ENCODE data around the gene SCP2. TPM values are rescaled to one million over a fixed set of nuclear protein-coding genes. Genes with fewer than 3 reads are reported as not detected.
A peak's percentile ranks its signal among the peaks of the same experiment; 100 is the strongest.

SCP2 gene
- total RNA-seq, 1 donor from 2014 or later: 57.5 TPM

- H3K27ac Mint-ChIP-seq (ENCODE audit: unreplicated experiment): peak overlapping the region; percentile 68
- peaks cover 11% of the 10 kb centered on the region for H3K27me3 Mint-ChIP-seq (ENCODE audit: unreplicated experiment)
- H3K4me3 Mint-ChIP-seq (ENCODE audit: unreplicated experiment): no peak overlapping the region
- peaks cover 10% of the 10 kb centered on the region for H3K9me3 Mint-ChIP-seq (ENCODE audit: unreplicated experiment)
- DNase-seq: peak; percentile 60
- no peaks in the 10 kb centered on the region for H3K36me3 Mint-ChIP-seq (ENCODE audit: unreplicated experiment)
- peaks cover 29% of the 10 kb centered on the region for H3K4me1 Mint-ChIP-seq (ENCODE audit: low read depth, unreplicated experiment)
- TF ChIP-seq, protein P1, sequence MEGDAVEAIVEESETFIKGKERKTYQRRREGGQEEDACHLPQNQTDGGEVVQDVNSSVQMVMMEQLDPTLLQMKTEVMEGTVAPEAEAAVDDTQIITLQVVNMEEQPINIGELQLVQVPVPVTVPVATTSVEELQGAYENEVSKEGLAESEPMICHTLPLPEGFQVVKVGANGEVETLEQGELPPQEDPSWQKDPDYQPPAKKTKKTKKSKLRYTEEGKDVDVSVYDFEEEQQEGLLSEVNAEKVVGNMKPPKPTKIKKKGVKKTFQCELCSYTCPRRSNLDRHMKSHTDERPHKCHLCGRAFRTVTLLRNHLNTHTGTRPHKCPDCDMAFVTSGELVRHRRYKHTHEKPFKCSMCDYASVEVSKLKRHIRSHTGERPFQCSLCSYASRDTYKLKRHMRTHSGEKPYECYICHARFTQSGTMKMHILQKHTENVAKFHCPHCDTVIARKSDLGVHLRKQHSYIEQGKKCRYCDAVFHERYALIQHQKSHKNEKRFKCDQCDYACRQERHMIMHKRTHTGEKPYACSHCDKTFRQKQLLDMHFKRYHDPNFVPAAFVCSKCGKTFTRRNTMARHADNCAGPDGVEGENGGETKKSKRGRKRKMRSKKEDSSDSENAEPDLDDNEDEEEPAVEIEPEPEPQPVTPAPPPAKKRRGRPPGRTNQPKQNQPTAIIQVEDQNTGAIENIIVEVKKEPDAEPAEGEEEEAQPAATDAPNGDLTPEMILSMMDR (IDR thresholded peaks at IDR 0.05; ENCODE audit: partially characterized antibody, unreplicated experiment): no peak
These were observed 161.7 kb downstream of the SCP2 start for GRCh38 chr1:53088616-53089300.

DNA sequence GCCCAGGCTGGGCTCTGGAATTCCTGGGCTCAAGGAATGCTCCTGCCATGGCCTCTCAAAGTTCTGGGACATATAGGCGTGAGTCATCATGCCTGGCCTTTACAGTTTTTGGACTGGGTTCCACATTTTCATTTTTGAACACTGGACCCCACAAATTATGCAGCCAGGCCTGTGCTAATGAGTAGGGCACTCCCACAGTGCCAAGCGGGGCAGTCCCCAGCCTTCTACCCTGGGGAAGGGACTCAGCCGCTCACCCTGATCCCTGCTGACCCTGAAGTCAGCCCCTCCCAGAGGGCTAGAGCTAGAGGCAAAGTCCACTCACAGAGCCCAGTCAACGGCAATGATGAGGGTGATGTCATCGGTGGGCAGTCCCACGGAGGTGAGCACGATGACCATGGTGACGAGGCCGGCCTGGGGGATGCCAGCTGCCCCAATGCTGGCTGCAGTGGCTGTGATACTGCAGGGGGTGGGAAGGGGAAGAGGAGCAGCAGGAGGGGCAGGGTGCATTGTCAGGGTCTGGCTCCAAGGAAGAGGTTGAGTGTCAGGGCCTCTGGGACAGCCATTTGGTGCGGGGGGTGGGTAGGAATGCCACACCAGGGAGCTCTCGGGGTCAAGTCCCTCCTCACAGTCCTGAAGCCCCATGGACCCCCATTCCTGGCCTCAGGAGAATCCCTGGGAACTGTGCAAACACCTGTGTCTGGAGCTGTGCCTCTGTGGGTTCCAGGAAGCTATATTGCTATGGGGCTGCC is 162.6 kb downstream of the SCP2 start:
- no peaks in the 10 kb centered on the region for H3K36me3 Mint-ChIP-seq (ENCODE audit: unreplicated experiment)
- TF ChIP-seq, protein P1 (IDR thresholded peaks at IDR 0.05; ENCODE audit: partially characterized antibody, unreplicated experiment): no peak
- no peak overlapping the region for H3K4me3 Mint-ChIP-seq (ENCODE audit: unreplicated experiment)
- H3K27me3 Mint-ChIP-seq (ENCODE audit: unreplicated experiment): peaks cover 8% of the 10 kb centered on the region
- H3K27ac Mint-ChIP-seq (ENCODE audit: unreplicated experiment): no peak overlapping the region
- H3K9me3 Mint-ChIP-seq (ENCODE audit: unreplicated experiment): peaks cover 9% of the 10 kb centered on the region
- peak; percentile 56 for DNase-seq
- H3K4me1 Mint-ChIP-seq (ENCODE audit: low read depth, unreplicated experiment): peaks cover 25% of the 10 kb centered on the region

DNA sequence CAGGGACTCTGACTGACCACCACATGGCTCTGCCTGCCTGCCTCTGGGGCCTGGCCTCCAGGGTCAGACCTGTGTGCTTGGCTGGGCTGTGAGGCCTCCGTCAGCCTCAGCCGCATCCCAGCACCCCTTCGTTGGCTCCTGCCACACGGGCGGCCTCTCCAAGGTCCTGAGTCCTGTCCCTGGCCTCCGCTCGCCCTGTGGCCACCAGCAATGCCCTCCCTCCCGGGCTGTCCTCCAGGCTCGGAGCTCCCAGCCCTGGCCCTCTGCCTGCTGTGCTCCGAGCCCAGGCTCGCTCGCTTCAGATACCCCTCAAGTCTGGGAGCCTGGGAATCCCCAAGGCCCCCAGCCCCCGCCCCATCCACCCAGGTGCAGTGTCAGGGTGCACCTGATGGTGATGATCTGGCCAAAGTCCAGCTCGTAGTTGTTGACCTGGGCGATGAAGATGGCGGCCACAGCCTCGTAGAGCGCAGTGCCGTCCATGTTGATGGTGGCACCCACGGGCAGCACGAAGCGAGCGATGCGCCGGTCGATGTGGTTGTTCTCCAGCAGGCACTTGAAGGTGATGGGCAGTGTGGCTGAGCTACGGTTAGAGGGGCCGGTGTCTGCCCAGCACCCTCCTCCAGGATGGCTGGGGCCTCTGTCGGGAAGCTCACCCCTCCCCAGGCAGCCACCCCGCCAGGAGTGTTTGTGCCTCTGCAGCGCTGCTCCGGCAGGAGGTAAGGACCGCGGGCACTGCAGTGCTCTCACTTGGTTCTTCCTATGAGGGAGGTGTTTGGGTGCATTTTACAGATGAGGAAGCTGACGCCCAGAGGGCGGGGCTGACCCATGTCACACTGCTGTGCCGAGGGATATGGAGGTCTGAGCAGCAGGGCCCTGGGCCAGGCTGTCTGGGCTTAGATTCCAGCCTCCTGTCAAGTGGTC is 163.4 kb downstream of the SCP2 start:
- H3K9me3 Mint-ChIP-seq (ENCODE audit: unreplicated experiment): peaks cover 6% of the 10 kb centered on the region
- no peak overlapping the region for H3K4me3 Mint-ChIP-seq (ENCODE audit: unreplicated experiment)
- no peaks in the 10 kb centered on the region for H3K36me3 Mint-ChIP-seq (ENCODE audit: unreplicated experiment)
- H3K27me3 Mint-ChIP-seq (ENCODE audit: unreplicated experiment): peaks cover 5% of the 10 kb centered on the region
- no peak overlapping the region for H3K27ac Mint-ChIP-seq (ENCODE audit: unreplicated experiment)
- TF ChIP-seq, protein P1 (IDR thresholded peaks at IDR 0.05; ENCODE audit: partially characterized antibody, unreplicated experiment): no peak
- peaks cover 18% of the 10 kb centered on the region for H3K4me1 Mint-ChIP-seq (ENCODE audit: low read depth, unreplicated experiment)
- peak; percentile 25 for DNase-seq

DNA sequence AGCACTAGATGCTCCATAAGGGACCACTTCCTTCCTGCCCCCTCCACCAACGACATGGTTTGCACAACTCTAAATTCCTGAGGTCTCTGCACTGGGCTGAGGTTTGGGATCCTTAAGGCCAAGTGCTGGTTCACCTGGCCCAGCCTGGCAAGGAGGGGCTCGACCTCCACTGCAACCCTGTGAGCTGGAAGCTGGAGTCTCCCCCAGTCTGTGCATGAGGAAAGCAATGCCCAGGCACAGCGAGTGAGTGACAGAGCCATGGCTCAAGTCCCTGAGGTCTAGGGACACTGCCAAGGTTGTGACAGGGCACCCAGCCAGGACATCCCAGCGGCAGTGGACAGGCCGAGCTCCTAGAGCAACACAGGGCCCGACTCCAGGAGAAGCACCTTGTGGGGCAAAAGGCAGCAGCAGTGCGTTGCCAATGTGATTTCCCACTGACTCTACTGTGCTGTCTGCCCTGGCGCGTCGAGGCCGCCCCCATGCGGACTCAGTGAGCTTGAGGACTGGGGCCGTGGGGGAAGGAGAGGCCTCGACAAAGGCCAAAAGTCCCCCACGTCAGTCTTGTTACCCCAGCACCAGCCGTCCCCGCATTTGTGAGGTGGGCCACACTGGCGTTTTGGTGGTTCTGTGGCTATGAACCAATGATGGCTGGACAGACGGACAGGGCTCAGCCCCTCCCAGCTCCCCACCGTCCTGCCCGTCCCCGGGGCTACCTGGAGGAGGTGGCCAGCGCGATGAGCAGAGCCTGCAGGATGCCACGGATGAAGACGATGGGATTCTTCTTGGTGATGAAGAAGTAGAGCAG is 165.0 kb downstream of the SCP2 start:
- Mint-ChIP-seq H3K27me3 (ENCODE audit: unreplicated experiment) (peaks cover 2% of the 10 kb centered on the region), H3K4me1 (ENCODE audit: low read depth, unreplicated experiment) (peaks cover 9% of the 10 kb centered on the region), H3K4me3 (ENCODE audit: unreplicated experiment) (no peak overlapping the region), H3K27ac (ENCODE audit: unreplicated experiment) (no peak overlapping the region), H3K36me3 (ENCODE audit: unreplicated experiment) (no peaks in the 10 kb centered on the region), H3K9me3 (ENCODE audit: unreplicated experiment) (peaks cover 6% of the 10 kb centered on the region)
- TF ChIP-seq, protein P1 (IDR thresholded peaks at IDR 0.05; ENCODE audit: partially characterized antibody, unreplicated experiment): no peak
- DNase-seq: peak; percentile 12
